HEK293 (cell line): ENCODE measurements around the gene DIP2B.

Experiments used
- CTCF ChIA-PET: fragments of 350-600 bp; formaldehyde crosslinking; extraction: SDS; loops from one replicate; lab custom pipeline; 2021; ENCODE audit warnings: antibody characterized with exemption; lab: Yijun Ruan, JAX
- POLR2A ChIA-PET: fragments of 300-600 bp; formaldehyde crosslinking; extraction: SDS; loops from one replicate; lab custom pipeline; 2020; ENCODE audit warnings: antibody characterized with exemption, inconsistent platforms; lab: Yijun Ruan, JAX
- H3K27ac ChIP-seq: fragments of 200-500 bp; sonication (Bioruptor generic); 2 replicates; pipeline ENCODE4 v1.5.1; 2014; ENCODE audit warnings: low read depth, low read length, control low read depth, inconsistent platforms; ENCODE audit errors: extremely low read depth
- H3K36me3 ChIP-seq, 2 experiments: fragments of 200-500 bp in 1 of 2; sonication (Bioruptor generic) in 1 of 2; 1 replicate in 1 of 2; 2 replicates in 1 of 2; pipeline ENCODE4 v1.5.1; 2014 to 2017; ENCODE audit warnings: inconsistent platforms in 2 of 2, low read length in 2 of 2; ENCODE audit not compliant: control insufficient read depth in 2 of 2, insufficient read depth in 1 of 2
- H3K4me1 ChIP-seq: fragments of 200-500 bp; sonication (Bioruptor generic); 2 replicates; pipeline ENCODE4 v1.5.1; 2014; ENCODE audit warnings: mild to moderate bottlenecking, low read length, inconsistent platforms; ENCODE audit not compliant: control insufficient read depth, insufficient read depth
- H3K4me3 ChIP-seq: 2 replicates; pipeline ENCODE4 v1.5.1; 2011; ENCODE audit warnings: low read depth, mild to moderate bottlenecking, control low read depth, low read length, moderate library complexity
- H3K9me3 ChIP-seq: fragments of 200-500 bp; sonication (Bioruptor generic); 2 replicates; pipeline ENCODE4 v1.5.1; 2014; ENCODE audit warnings: low read depth, low read length, inconsistent platforms; ENCODE audit not compliant: control insufficient read depth, insufficient read depth
- CTCF ChIP-seq: fragments of 450-650 bp; formaldehyde crosslinking; IDR thresholded peaks from 2 replicates; pipeline ENCODE4 v1.5.1; 2016; ENCODE audit warnings: missing biosample characterization, missing genetic modification characterization
- EGR2 ChIP-seq: fragments of 450-650 bp; formaldehyde crosslinking; IDR thresholded peaks from 2 replicates; pipeline ENCODE4 v1.5.1; 2016; ENCODE audit warnings: low read depth, missing biosample characterization, missing genetic modification characterization
- ELK4 ChIP-seq: IDR thresholded peaks from 2 replicates; pipeline ENCODE4 v1.6.1; 2011; ENCODE audit warnings: mild to moderate bottlenecking, low read depth, low read length, borderline replicate concordance
- HIC1 ChIP-seq: fragments of 450-650 bp; formaldehyde crosslinking; IDR thresholded peaks from 2 replicates; pipeline ENCODE4 v1.5.1; 2016; ENCODE audit warnings: missing biosample characterization, missing genetic modification characterization
- IKZF3 ChIP-seq: fragments of 450-650 bp; IDR thresholded peaks from 2 replicates; pipeline ENCODE4 v1.5.0; 2018; ENCODE audit warnings: missing biosample characterization, mild to moderate bottlenecking, missing genetic modification characterization, moderate library complexity
- KLF16 ChIP-seq: fragments of 450-650 bp; formaldehyde crosslinking; IDR thresholded peaks from 2 replicates; pipeline ENCODE4 v1.5.1; 2017; ENCODE audit warnings: missing biosample characterization, missing genetic modification characterization
- PBX3 ChIP-seq: sonication (generic); formaldehyde crosslinking; IDR thresholded peaks from 2 replicates; pipeline ENCODE4 v1.8.1; 2022; ENCODE audit warnings: mild to moderate bottlenecking, moderate library complexity, missing genetic modification reagents
- ZBTB17 ChIP-seq: fragments of 450-650 bp; formaldehyde crosslinking; IDR thresholded peaks from 2 replicates; pipeline ENCODE4 v1.5.1; 2016; ENCODE audit warnings: missing biosample characterization, missing genetic modification characterization
- ZFHX2 ChIP-seq: fragments of 450-650 bp; formaldehyde crosslinking; conservative IDR thresholded peaks from 2 replicates; pipeline ENCODE4 v1.5.1; 2016; ENCODE audit warnings: missing biosample characterization, missing genetic modification characterization
- ZNF133 ChIP-seq: fragments of 450-650 bp; formaldehyde crosslinking; IDR thresholded peaks from 2 replicates; pipeline ENCODE4 v1.5.1; 2016; ENCODE audit warnings: missing biosample characterization, missing genetic modification characterization
- ZNF146 ChIP-seq: fragments of 450-650 bp; formaldehyde crosslinking; IDR thresholded peaks from 2 replicates; pipeline ENCODE4 v1.5.1; 2016; ENCODE audit warnings: missing biosample characterization, missing genetic modification characterization
- ZNF18 ChIP-seq: fragments of 450-650 bp; formaldehyde crosslinking; IDR thresholded peaks from 2 replicates; pipeline ENCODE4 v1.5.1; 2016; ENCODE audit warnings: missing biosample characterization, missing genetic modification characterization
- ZNF23 ChIP-seq: fragments of 450-650 bp; formaldehyde crosslinking; IDR thresholded peaks from 2 replicates; pipeline ENCODE4 v1.5.1; 2016; ENCODE audit warnings: missing biosample characterization, missing genetic modification characterization, borderline replicate concordance
- ZNF600 ChIP-seq: fragments of 450-650 bp; formaldehyde crosslinking; IDR thresholded peaks from 2 replicates; pipeline ENCODE4 v1.5.1; 2016; ENCODE audit warnings: missing biosample characterization, missing genetic modification characterization
- ZNF701 ChIP-seq: fragments of 450-650 bp; formaldehyde crosslinking; IDR thresholded peaks from 2 replicates; pipeline ENCODE4 v1.5.1; 2016; ENCODE audit warnings: missing biosample characterization, missing genetic modification characterization
- ZNF776 ChIP-seq: fragments of 450-650 bp; formaldehyde crosslinking; IDR thresholded peaks from 2 replicates; pipeline ENCODE4 v1.5.0; 2017; ENCODE audit warnings: missing biosample characterization, missing genetic modification characterization, borderline replicate concordance
- ZNF791 ChIP-seq: fragments of 450-650 bp; formaldehyde crosslinking; IDR thresholded peaks from 2 replicates; pipeline ENCODE4 v1.5.1; 2016; ENCODE audit warnings: missing biosample characterization, missing genetic modification characterization
- ZNF792 ChIP-seq: fragments of 450-650 bp; formaldehyde crosslinking; IDR thresholded peaks from 2 replicates; pipeline ENCODE4 v1.5.1; 2016; ENCODE audit warnings: missing biosample characterization, missing genetic modification characterization
- ZXDB ChIP-seq: fragments of 450-650 bp; formaldehyde crosslinking; IDR thresholded peaks from 2 replicates; pipeline ENCODE4 v1.5.1; 2016; ENCODE audit warnings: missing biosample characterization, missing genetic modification characterization

Gene DIP2B

GRCh38 chr12:50618864-50619609 lies 114.3 kb downstream of the DIP2B start (continued):
- no peak for TF ChIP-seq ELK4
- no peak for TF ChIP-seq ZFHX2 (tag by site-specific recombination)
- peak; percentile 59; the same call in 1 of the 2 replicates for TF ChIP-seq ZNF133 (tag by site-specific recombination)
- TF ChIP-seq HIC1 (tag by site-specific recombination): 0 out of 2 replicates have a peak, but pooled peaks have one; percentile 46
- TF ChIP-seq ZXDB: peak; percentile 49; the same call in 1 of the 2 replicates
- peak; percentile 68 for TF ChIP-seq ZNF600 (tag by site-specific recombination)
- no peak for TF ChIP-seq ZNF701 (tag by site-specific recombination)

GRCh38 chr12:50619610-50619958 lies 114.8 kb downstream of the DIP2B start:
- peaks cover 20% of the 10 kb centered on the region for H3K4me1 ChIP-seq
- no peak overlapping the region for H3K27ac ChIP-seq
- TF ChIP-seq ZNF18 (tag by site-specific recombination): peak; percentile 53; the same call in 1 of the 2 replicates
- peak; percentile 80; the same call in 1 of the 2 replicates for TF ChIP-seq ZNF792
- no peak for TF ChIP-seq KLF16 (tag by site-specific recombination)
- TF ChIP-seq ZNF23 (tag by site-specific recombination): no peak
- TF ChIP-seq PBX3: no peak
- 0 out of 2 replicates have a peak, but pooled peaks have one; percentile 19 for TF ChIP-seq ZNF146 (tag by site-specific recombination)
- POLR2A ChIA-PET: no interaction called here
- H3K4me3 ChIP-seq: no peak overlapping the region
- no peaks in the 10 kb centered on the region for H3K9me3 ChIP-seq
- no peaks in the 10 kb centered on the region for H3K36me3 ChIP-seq
- CTCF ChIA-PET: interaction anchor here (1.0 kb wide), 1 partner anchor 19 kb away, joined by 3 read pairs; no protein-coding TSS in a partner anchor

GRCh38 chr12:50620109-50620977 lies 115.6 kb downstream of the DIP2B start:
- no peak overlapping the region for H3K27ac ChIP-seq
- H3K4me3 ChIP-seq: no peak overlapping the region

More at GRCh38 chr12:50620109-50620977, 115.6 kb downstream of the DIP2B start:
- ChIA-PET CTCF (interaction anchor here (0.5 to 1.0 kb wide), 3 partner anchors 18 to 299 kb away, joined by 3 to 4 read pairs (median 4); no protein-coding TSS in a partner anchor), POLR2A (no interaction called here)
- Histone ChIP-seq H3K36me3 (no peaks in the 10 kb centered on the region), H3K9me3 (no peaks in the 10 kb centered on the region), H3K4me1 (peaks cover 20% of the 10 kb centered on the region)
- TF ChIP-seq ZNF600 (tag by site-specific recombination): peak; percentile 44; the same call in 1 of the 2 replicates
- TF ChIP-seq ZNF776 (tag by site-specific recombination): no peak
- TF ChIP-seq CTCF (tag by site-specific recombination): no peak
- TF ChIP-seq ZXDB: 0 out of 2 replicates have a peak, but pooled peaks have one; percentile 10
- TF ChIP-seq ZNF791 (tag by site-specific recombination): no peak
- TF ChIP-seq ZBTB17 (tag by site-specific recombination): peak; percentile 85
- TF ChIP-seq EGR2 (tag by site-specific recombination): peak; percentile 46
- peak; percentile 62; the same call in 1 of the 2 replicates for TF ChIP-seq IKZF3
